BE2C (cell line): Measurements from ENCODE around the gene PLA2G3.
A peak's percentile ranks its signal among the peaks of the same experiment; 100 is the strongest.

Experiments used
- DNase-seq: peaks from one replicate; pipeline ENCODE4 v3.0.0-alpha.2; 2020
- H3K27me3 ChIP-seq: fragments of 250-450 bp; sonication (Bioruptor Pico); 2 replicates; pipeline ENCODE4 v1.5.1; 2020; ENCODE audit warnings: mild to moderate bottlenecking
- H3K36me3 ChIP-seq: fragments of 250-450 bp; sonication (Bioruptor Pico); 2 replicates; pipeline ENCODE4 v1.5.1; 2020; ENCODE audit warnings: mild to moderate bottlenecking
- H3K4me1 ChIP-seq: fragments of 250-450 bp; sonication (Bioruptor Pico); 2 replicates; pipeline ENCODE4 v1.5.1; 2020
- H3K4me3 ChIP-seq: 2 replicates; pipeline ENCODE4 v1.5.1; 2011; ENCODE audit warnings: low read depth, low read length
- H3K9me3 ChIP-seq: fragments of 250-450 bp; sonication (Bioruptor Pico); 2 replicates; pipeline ENCODE4 v1.5.1; 2020
- CTCF ChIP-seq: IDR thresholded peaks from 2 replicates; pipeline ENCODE4 v1.5.1; 2012; ENCODE audit warnings: mild to moderate bottlenecking, low read depth, low read length

PLA2G3 gene

GRCh38 chr22:31124811-31125465, 15.4 kb downstream of the PLA2G3 start:
- Histone ChIP-seq H3K4me3 (no peak overlapping the region), H3K36me3 (no peaks in the 10 kb centered on the region), H3K27me3 (no peaks in the 10 kb centered on the region), H3K4me1 (peaks cover 15% of the 10 kb centered on the region), H3K9me3 (no peaks in the 10 kb centered on the region)
- TF ChIP-seq CTCF = no peak
- DNase-seq = peak; percentile 54

- H3K9me3 ChIP-seq = no peaks in the 10 kb centered on the region
- H3K4me3 ChIP-seq = no peak overlapping the region
- no peaks in the 10 kb centered on the region for H3K27me3 ChIP-seq
- peaks cover 15% of the 10 kb centered on the region for H3K4me1 ChIP-seq
- no peak for DNase-seq
- no peak for TF ChIP-seq CTCF
- H3K36me3 ChIP-seq = no peaks in the 10 kb centered on the region
These were observed 16.0 kb downstream of the PLA2G3 start for GRCh38 chr22:31124290-31124689.

GRCh38 chr22:31123292-31123602, 17.1 kb downstream of the PLA2G3 start:
- Histone ChIP-seq H3K9me3 (no peaks in the 10 kb centered on the region), H3K4me1 (peaks cover 15% of the 10 kb centered on the region), H3K27me3 (no peaks in the 10 kb centered on the region), H3K4me3 (peak overlapping the region; percentile 61), H3K36me3 (no peaks in the 10 kb centered on the region)
- DNase-seq = no peak
- no peak for TF ChIP-seq CTCF

- H3K4me3 ChIP-seq = peak within 1 kb of the TSS; percentile 61
- peaks cover 10% of the 10 kb centered on the region for H3K4me1 ChIP-seq
These were observed 17.6 kb downstream of the PLA2G3 start, which contains the start of gene INPP5J for GRCh38 chr22:31122532-31123291. Gene INPP5J (plus strand): TSS chr22:31122966. CDS start chr22:31123015, 49 bp downstream.

GRCh38 chr22:31122196-31122531, 18.1 kb downstream of the PLA2G3 start:
- H3K36me3 ChIP-seq = no peaks in the 10 kb centered on the region
- H3K9me3 ChIP-seq = no peaks in the 10 kb centered on the region
- no peak for DNase-seq
- H3K27me3 ChIP-seq = no peaks in the 10 kb centered on the region
- H3K4me1 ChIP-seq = peaks cover 8% of the 10 kb centered on the region
- H3K4me3 ChIP-seq = no peak overlapping the region
- no peak for TF ChIP-seq CTCF

More at GRCh38 chr22:31122532-31123291, 17.6 kb downstream of the PLA2G3 start, which contains the start of gene INPP5J:
- Histone ChIP-seq H3K27me3 (no peaks in the 10 kb centered on the region), H3K9me3 (no peaks in the 10 kb centered on the region), H3K36me3 (no peaks in the 10 kb centered on the region)
- DNase-seq = peak; percentile 73
- TF ChIP-seq CTCF = no peak

GRCh38 chr22:31121403-31121802, 18.9 kb downstream of the PLA2G3 start:
- no peak for TF ChIP-seq CTCF
- H3K9me3 ChIP-seq = no peaks in the 10 kb centered on the region
- DNase-seq = no peak
- no peaks in the 10 kb centered on the region for H3K36me3 ChIP-seq
- H3K4me3 ChIP-seq = no peak overlapping the region
- peaks cover under 1% of the 10 kb centered on the region; the same call in 1 of the 2 replicates for H3K4me1 ChIP-seq
- no peaks in the 10 kb centered on the region for H3K27me3 ChIP-seq
